ENCODE measurements around the gene BCAN. TPM values are rescaled to one million over a fixed set of nuclear protein-coding genes. Genes with fewer than 3 reads are reported as not detected.
A peak's percentile ranks its signal among the peaks of the same experiment; 100 is the strongest.

Gene BCAN
- total RNA-seq, 1 experiment from 2014 or later: not detected

DNA sequence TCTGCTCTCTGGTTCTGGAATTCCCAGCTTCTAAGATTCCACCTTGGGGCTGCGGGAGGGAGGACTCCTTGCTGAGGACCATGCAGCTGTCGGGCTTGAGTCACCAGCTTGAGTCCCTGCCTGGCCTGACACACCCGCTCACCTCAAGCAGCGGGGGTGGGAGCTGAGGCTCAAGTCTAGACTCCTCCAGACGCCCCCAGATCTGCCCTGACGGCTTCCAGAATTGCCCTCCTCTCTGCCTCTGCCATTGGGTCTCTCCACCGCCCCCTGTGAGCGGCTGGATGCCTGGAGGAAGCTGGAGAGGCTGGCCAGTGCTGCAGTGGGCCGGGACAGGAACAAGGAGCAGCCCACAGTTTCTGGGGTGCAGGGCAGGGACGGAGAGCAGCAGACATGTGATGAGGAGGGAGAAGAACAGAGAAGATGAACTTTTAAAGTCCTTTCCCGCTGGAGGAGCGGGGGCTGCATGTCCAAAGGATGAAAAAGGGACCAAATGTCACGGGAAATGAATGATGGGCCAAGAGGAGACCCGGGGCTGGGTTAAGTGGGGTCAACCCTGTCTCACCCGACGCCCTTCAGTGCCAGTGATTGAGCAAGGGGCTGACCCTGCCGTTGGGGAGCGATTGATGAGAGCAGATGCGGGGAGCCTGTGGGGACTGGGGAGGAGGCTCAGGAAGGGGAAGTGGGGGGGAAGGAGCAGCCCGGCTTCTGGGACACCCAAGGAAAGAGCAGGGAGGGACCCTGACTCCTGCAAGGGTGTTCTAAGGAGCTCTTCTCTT, 49.9 kb downstream of the BCAN start:
- H3K4me1 ChIP-seq (replicated peaks; ENCODE audit: insufficient read depth): peaks cover 65% of the 10 kb centered on the region
- H3K27me3 ChIP-seq (ENCODE audit: insufficient read depth, low read depth): no peaks in the 10 kb centered on the region
- peak; percentile 79 to 80 for DNase-seq
- no peak overlapping the region for H2AFZ ChIP-seq
- no peaks in the 10 kb centered on the region for H3K36me3 ChIP-seq (ENCODE audit: low read depth)
- intact Hi-C loops (cut with micrococcal nuclease; ENCODE audit: unreplicated experiment): loop anchor here (2.0 to 10.0 kb wide), 4 partner anchors 59 to 443 kb away; partner anchors contain the start of genes ETV3, HDGF, MEF2D and PRCC
- H4K20me1 ChIP-seq (ENCODE audit: insufficient read depth): no peaks in the 10 kb centered on the region
- H3K79me2 ChIP-seq (ENCODE audit: low read depth): no peaks in the 10 kb centered on the region
- no peaks in the 10 kb centered on the region for H3K9me3 ChIP-seq (ENCODE audit: insufficient read depth, low read depth)
- ChIA-PET POLR2A (ENCODE audit: unreplicated experiment) (interaction anchor here (0.6 to 1.2 kb wide), 4 partner anchors 11 to 37 kb away, joined by 5 to 28 read pairs (median 6); partner anchors contain the start of genes CRABP2, ISG20L2 and METTL25B), CTCF (interaction anchor here (1.0 to 6.3 kb wide), 4 partner anchors 13 to 64 kb away, joined by 5 to 109 read pairs (median 14); partner anchors contain the start of gene CRABP2)
- H3K4me2 ChIP-seq: peak overlapping the region; percentile 95
- no peak for TF ChIP-seq CTCF (conservative IDR thresholded peaks at IDR 0.05)
- TF ChIP-seq EZH2 (IDR thresholded peaks at IDR 0.05; ENCODE audit: low read depth): no peak
- peak overlapping the region; percentile 94 for H3K27ac ChIP-seq
- peaks cover 49% of the 10 kb centered on the region for H3F3A ChIP-seq (ENCODE audit: insufficient read depth, low read depth)
- peak overlapping the region; percentile 46; the same call in 1 of the 2 replicates for H3K4me3 ChIP-seq
- H3K9me2 ChIP-seq (ENCODE audit: insufficient read depth): no peaks in the 10 kb centered on the region
- BruUV-seq (replicated peaks): no TSS peak

- TF ChIP-seq CTCF (conservative IDR thresholded peaks at IDR 0.05) (no peak), EZH2 (IDR thresholded peaks at IDR 0.05; ENCODE audit: low read depth) (no peak)
- H3K27ac ChIP-seq: peak overlapping the region; percentile 94
- no peaks in the 10 kb centered on the region for H3K79me2 ChIP-seq (ENCODE audit: low read depth)
- H3K27me3 ChIP-seq (ENCODE audit: insufficient read depth, low read depth): no peaks in the 10 kb centered on the region
- H3K4me3 ChIP-seq: peak overlapping the region; percentile 54; the same call in 1 of the 2 replicates
- peaks cover 59% of the 10 kb centered on the region for H3K4me1 ChIP-seq (replicated peaks; ENCODE audit: insufficient read depth)
- intact Hi-C loops (cut with micrococcal nuclease; ENCODE audit: unreplicated experiment): loop anchor here (2.0 to 10.0 kb wide), 4 partner anchors 58 to 442 kb away; partner anchors contain the start of genes ETV3, HDGF, MEF2D and PRCC
- no peaks in the 10 kb centered on the region for H4K20me1 ChIP-seq (ENCODE audit: insufficient read depth)
- no peaks in the 10 kb centered on the region for H3K9me2 ChIP-seq (ENCODE audit: insufficient read depth)
- no TSS peak for BruUV-seq (replicated peaks)
- H3F3A ChIP-seq (ENCODE audit: insufficient read depth, low read depth): peaks cover 55% of the 10 kb centered on the region
- ChIA-PET CTCF (interaction anchor here (1.0 to 6.3 kb wide), 3 partner anchors 12 to 65 kb away, joined by 5 to 109 read pairs (median 9); partner anchors contain the start of gene CRABP2), POLR2A (ENCODE audit: unreplicated experiment) (interaction anchor here (0.5 to 1.2 kb wide), 6 partner anchors 10 to 480 kb away, joined by 3 to 28 read pairs (median 6); partner anchors contain the start of genes CRABP2, ISG20L2, METTL25B and PMF1)
- peak overlapping the region; percentile 95 for H3K4me2 ChIP-seq
- no peak for DNase-seq
- H3K9me3 ChIP-seq (ENCODE audit: insufficient read depth, low read depth): no peaks in the 10 kb centered on the region
- H2AFZ ChIP-seq: no peak overlapping the region
- no peaks in the 10 kb centered on the region for H3K36me3 ChIP-seq (ENCODE audit: low read depth)
Measured at GRCh38 chr1:156692441-156692924, 50.6 kb downstream of the BCAN start.
